GM12878 (cell line): ENCODE data around the gene TIMP4. TPM values are rescaled to one million over a fixed set of nuclear protein-coding genes. Genes with fewer than 3 reads are reported as not detected.

Source experiments
- ATAC-seq: fragments of 200-7000 bp; cut with Tn5 transposase; 3 replicates; pipeline ENCODE4 v1.9.1; 2020; ENCODE audit warnings: mild to moderate bottlenecking, moderate library complexity
- BruUV-seq: library from RNA; stranded (reverse); fragments of 400-500 nt; replicated peaks from 2 replicates; lab custom pipeline; 2021; lab: Mats Ljungman, UMichigan
- CTCF ChIA-PET: fragments of 300-600 bp; sonication (Branson Sonifier 250); formaldehyde crosslinking; extraction: SDS; loops from one replicate; lab custom pipeline; 2021; ENCODE audit warnings: inconsistent platforms; lab: Yijun Ruan, JAX
- POLR2A ChIA-PET: fragments of 350-600 bp; formaldehyde crosslinking; extraction: SDS; loops from one replicate; lab custom pipeline; 2021; ENCODE audit warnings: inconsistent platforms; lab: Charles Lee
- RAD21 ChIA-PET: fragments of 300-600 bp; sonication (Branson Sonifier 250); formaldehyde crosslinking; loops from one replicate; lab custom pipeline; 2023; ENCODE audit warnings: antibody characterized with exemption; ENCODE audit not compliant: unreplicated experiment; lab: Charles Lee
- SMC1A ChIA-PET: fragments of 300-600 bp; sonication (Branson Sonifier 250); formaldehyde crosslinking; loops from one replicate; lab custom pipeline; 2023; ENCODE audit not compliant: unreplicated experiment, uncharacterized antibody; lab: Charles Lee
- DNase-seq: peaks from one replicate; pipeline ENCODE4 v3.0.0-alpha.2; 2011; ENCODE audit warnings: low read depth, low spot score
- FAIRE-seq: peaks from 3 replicates; lab custom pipeline; 2011; peaks lifted over from hg19 to GRCh38; lab: Jason Lieb, UNC
- H2AFZ ChIP-seq: 2 replicates; pipeline ENCODE4 v1.6.0; 2011; ENCODE audit warnings: low read depth, low read length, control low read depth; ENCODE audit not compliant: control insufficient read depth
- H3K27ac ChIP-seq: 2 replicates; pipeline ENCODE4 v1.5.1; 2011; ENCODE audit warnings: control low read depth; ENCODE audit not compliant: control insufficient read depth, insufficient read depth
- H3K27me3 ChIP-seq, 2 experiments: replicated peaks in 1 of 2; 2 replicates each; pipeline versions ENCODE4 v1.6.0 to v1.6.1; 2011; ENCODE audit warnings: low read length in 1 of 2; ENCODE audit not compliant: control insufficient read depth in 2 of 2, insufficient read depth in 2 of 2
- H3K36me3 ChIP-seq, 2 experiments: 2 replicates each; pipeline ENCODE4 v1.5.1; 2011; ENCODE audit warnings: low read length in 1 of 2; ENCODE audit not compliant: control insufficient read depth in 2 of 2, insufficient read depth in 2 of 2
- H3K4me1 ChIP-seq: 2 replicates; pipeline ENCODE4 v1.6.1; 2011; ENCODE audit warnings: mild to moderate bottlenecking, low read length, moderate library complexity, mixed read lengths; ENCODE audit not compliant: control insufficient read depth, insufficient read depth
- H3K4me2 ChIP-seq: 2 replicates; pipeline ENCODE4 v1.6.0; 2011; ENCODE audit warnings: control low read depth; ENCODE audit not compliant: control insufficient read depth, insufficient read depth
- H3K4me3 ChIP-seq: fragments of 200-600 bp; sonication (generic); 2 replicates; pipeline ENCODE4 v1.5.1; 2016
- H3K79me2 ChIP-seq: 2 replicates; pipeline ENCODE4 v1.6.0; 2011; ENCODE audit warnings: low read length; ENCODE audit not compliant: control insufficient read depth, insufficient read depth
- H3K9ac ChIP-seq: 2 replicates; pipeline ENCODE4 v1.8.0; 2011; ENCODE audit warnings: low read length, control low read depth, mixed read lengths; ENCODE audit not compliant: control insufficient read depth, insufficient read depth
- H3K9me3 ChIP-seq: replicated peaks from 3 replicates; pipeline ENCODE4 v1.5.1; 2011; ENCODE audit warnings: mild to moderate bottlenecking, low read length; ENCODE audit not compliant: control insufficient read depth, insufficient read depth
- H4K20me1 ChIP-seq: 2 replicates; pipeline ENCODE4 v1.6.0; 2011; ENCODE audit not compliant: control insufficient read depth, insufficient read depth
- BCLAF1 ChIP-seq: fragments of 450-650 bp; IDR thresholded peaks from 2 replicates; pipeline ENCODE4 v1.6.1; 2017; ENCODE audit warnings: antibody characterized with exemption, mild to moderate bottlenecking, moderate library complexity
- CBX3 ChIP-seq: fragments of 200-600 bp; sonication (generic); IDR thresholded peaks from 2 replicates; pipeline ENCODE4 v1.6.1; 2016; ENCODE audit warnings: low read depth, borderline replicate concordance
- CHD2 ChIP-seq: IDR thresholded peaks from 2 replicates; pipeline ENCODE4 v1.6.1; 2011; ENCODE audit warnings: low read depth, low read length, improper control_type of control experiment, borderline replicate concordance
- CREM ChIP-seq: IDR thresholded peaks from 2 replicates; pipeline ENCODE4 v1.6.1; 2014; ENCODE audit warnings: antibody characterized with exemption, low read depth
- FOS ChIP-seq: IDR thresholded peaks from 3 replicates; pipeline ENCODE4 v1.6.1; 2011; ENCODE audit warnings: borderline replicate concordance; ENCODE audit not compliant: insufficient read length; ENCODE audit errors: extremely low read depth
- HDAC6 ChIP-seq: fragments of 200-600 bp; sonication (generic); IDR thresholded peaks from one replicate; pipeline ENCODE4 v1.8.0; 2017; ENCODE audit warnings: antibody characterized with exemption; ENCODE audit not compliant: unreplicated experiment
- MXI1 ChIP-seq: fragments of 150-350 bp; IDR thresholded peaks from 2 replicates; pipeline ENCODE4 v1.6.1; 2011; ENCODE audit warnings: low read depth, mild to moderate bottlenecking, inconsistent platforms, low read length, improper control_type of control experiment
- NR2C2 ChIP-seq: IDR thresholded peaks from 2 replicates; pipeline ENCODE4 v1.6.1; 2011; ENCODE audit warnings: borderline replicate concordance, low read depth; ENCODE audit not compliant: control insufficient read depth, insufficient read length
- POU2F2 ChIP-seq: IDR thresholded peaks from 3 replicates; pipeline ENCODE4 v1.6.1; 2011; ENCODE audit warnings: low read depth, mild to moderate bottlenecking, low read length, borderline replicate concordance
- SPI1 ChIP-seq: IDR thresholded peaks from 2 replicates; pipeline ENCODE4 v1.6.1; 2011; ENCODE audit warnings: low read depth, mild to moderate bottlenecking, low read length, moderate library complexity, borderline replicate concordance; ENCODE audit not compliant: insufficient read depth
- YY1 ChIP-seq: IDR thresholded peaks from 2 replicates; pipeline ENCODE4 v1.6.1; 2011; ENCODE audit warnings: low read depth, mild to moderate bottlenecking, low read length
- ZBTB33 ChIP-seq: fragments of 450-650 bp; IDR thresholded peaks from 2 replicates; pipeline ENCODE4 v1.6.1; 2017; ENCODE audit warnings: mild to moderate bottlenecking
- ZNF207 ChIP-seq: fragments of 450-650 bp; IDR thresholded peaks from 2 replicates; pipeline ENCODE4 v1.6.1; 2014; ENCODE audit warnings: antibody characterized with exemption, mild to moderate bottlenecking, borderline replicate concordance
- ZNF274 ChIP-seq: IDR thresholded peaks from one replicate; pipeline ENCODE4 v1.8.0; 2011; ENCODE audit not compliant: insufficient read length, insufficient read depth
- ZSCAN29 ChIP-seq: fragments of 450-650 bp; IDR thresholded peaks from 2 replicates; pipeline ENCODE4 v1.6.1; 2017; ENCODE audit warnings: mild to moderate bottlenecking, moderate library complexity
- WGBS: methylation state at CpG from one replicate; pipeline ENCODE4 v1.1.6; 2016; ENCODE audit warnings: low lambda C conversion rate; ENCODE audit not compliant: insufficient replicate concordance, insufficient coverage; ENCODE audit errors: missing lambda C conversion rate; 5-methylcytosine and 5-hydroxymethylcytosine counted together
- in situ Hi-C: fragments of 300-500 bp; cut with MboI; formaldehyde crosslinking; loops from 9 replicates; pipeline ENCODE4 v1.14.3; 2018; ENCODE audit warnings: mixed read lengths
- intact Hi-C: fragments of 100-400 bp; cut with micrococcal nuclease; formaldehyde crosslinking; loops from one replicate; pipeline ENCODE4 v1.14.2; 2022; ENCODE audit not compliant: unreplicated experiment
- polyA plus RNA-seq, 11 experiments: library from polyadenylated mRNA; depleted of rRNA in 4 of 11; unstranded in 6 of 11; stranded (reverse) in 5 of 11; fragments of >200 nt; fragmentation: Nextera tagmentation in 4 of 11; fragmentation: Illumina TruSeq in 1 of 11; extraction: Ambion mirVana in 4 of 11; extraction: Trizol in 1 of 11; gene quantifications; 1 replicate in 1 of 11; 2 replicates in 10 of 11; pipeline versions ENCODE4 v1.2.1 to v1.2.3, GENCODE V29; 2011 to 2016; ENCODE audit warnings: inconsistent platforms in 2 of 11, missing spikeins in 2 of 11, low read depth in 1 of 11
- total RNA-seq, 4 experiments: library from RNA; depleted of rRNA in 3 of 4; stranded (reverse); fragments of >200 nt in 3 of 4; fragmentation: Illumina TruSeq in 1 of 4; extraction: Trizol in 1 of 4; gene quantifications; 2 replicates each; pipeline versions ENCODE4 v1.2.1 to v1.2.3, GENCODE V29; 2013 to 2021

Gene TIMP4
- total and polyA plus RNA-seq, 10 of the 15 experiments (the other 5 are each of a cell fraction or from before 2014, with no cell fraction given): 0.07 TPM; not detected in 9

DNA sequence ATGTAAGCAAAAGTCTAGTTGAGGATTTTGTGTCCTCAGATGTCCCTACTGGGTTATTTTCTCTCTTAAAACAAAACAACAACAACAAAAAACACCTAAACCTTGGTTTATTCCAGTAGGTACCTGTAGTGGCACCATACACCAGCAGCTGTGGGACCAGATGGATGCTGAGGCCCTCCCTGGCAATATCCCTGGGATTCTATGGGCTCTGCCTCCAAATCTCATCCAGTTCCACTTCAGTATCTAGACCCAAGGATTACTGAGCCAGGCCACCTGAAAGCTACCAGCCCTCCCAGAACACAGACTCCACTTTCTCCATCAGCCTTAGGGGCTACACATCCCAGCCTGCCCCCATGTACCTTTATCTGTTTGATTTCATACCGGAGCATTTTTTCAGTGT is 1.7 kb downstream of the TIMP4 start (continued):
- TF ChIP-seq ZSCAN29 (no peak), CHD2 (no peak), ZNF207 (no peak)
- TF ChIP-seq, all 136 proteins: peak for 0

GRCh38 chr3:12155828-12156227 is 2.9 kb downstream of the TIMP4 start:
- no peak overlapping the region for H2AFZ ChIP-seq
- H3K9me3 ChIP-seq: no peaks in the 10 kb centered on the region
- in situ Hi-C loops: no loop called here
- peaks cover 0 to 1% of the 10 kb centered on the region in 2 experiments; a peak in 3 of 4 replicates for H3K27me3 ChIP-seq
- ChIA-PET RAD21 (interaction anchor here (1.5 kb wide), 1 partner anchor 32 kb away, joined by 4 read pairs; no protein-coding TSS in a partner anchor), CTCF (interaction anchor here (1.0 to 4.1 kb wide), 5 partner anchors 19 to 324 kb away, joined by 3 to 24 read pairs (median 8); no protein-coding TSS in a partner anchor), POLR2A (no interaction called here), SMC1A (interaction anchor here (1.3 kb wide), 1 partner anchor 15 kb away, joined by 3 read pairs; no protein-coding TSS in a partner anchor)
- H3K4me3 ChIP-seq: no peak overlapping the region
- H3K36me3 ChIP-seq: no peaks in the 10 kb centered on the region
- ATAC-seq (no peak), FAIRE-seq (no peak), DNase-seq (no peak)
- BruUV-seq: no TSS peak
- H3K4me1 ChIP-seq: no peaks in the 10 kb centered on the region
- H3K9ac ChIP-seq: no peak overlapping the region
- H3K27ac ChIP-seq: no peak overlapping the region
- H3K79me2 ChIP-seq: no peaks in the 10 kb centered on the region
- no peak overlapping the region for H3K4me2 ChIP-seq
- intact Hi-C loops: no loop called here
- no peaks in the 10 kb centered on the region for H4K20me1 ChIP-seq
- WGBS: 35% methylated on average over 2 of the region's 2 CpGs
- TF ChIP-seq ZNF274 (no peak), MXI1 (no peak), YY1 (no peak), CBX3 (no peak), POU2F2 (no peak), CREM (no peak), FOS (no peak), BCLAF1 (no peak), HDAC6 (no peak), ZBTB33 (no peak), NR2C2 (no peak), SPI1 (no peak)
